Activated naive CD8-positive, alpha-beta T cell treated with anti-CD3 and anti-CD28 coated beads, Interleukin-2, amount 50 U/mL, for 24 hours (primary cell): ENCODE measurements around the gene NRN1L.
A peak's percentile ranks its signal among the peaks of the same experiment; 100 is the strongest.

ENCODE experiments used
- ATAC-seq: fragments of 150-1000 bp; cut with Tn5 transposase; one replicate; pipeline ENCODE4 v1.10.0; 2021
- DNase-seq: peaks from one replicate; pipeline ENCODE4 v3.0.0; 2021
- H3K27ac Mint-ChIP-seq: one replicate; pipeline ENCODE4 v1.8.0; 2021; ENCODE audit warnings: mild to moderate bottlenecking, mixed read lengths
- H3K27me3 Mint-ChIP-seq: one replicate; pipeline ENCODE4 v1.8.0; 2021; ENCODE audit warnings: mixed read lengths
- H3K36me3 Mint-ChIP-seq: one replicate; pipeline ENCODE4 v1.8.0; 2021; ENCODE audit warnings: low read depth, mixed read lengths
- H3K4me1 Mint-ChIP-seq: one replicate; pipeline ENCODE4 v1.8.0; 2021; ENCODE audit warnings: mixed read lengths
- H3K4me3 Mint-ChIP-seq: one replicate; pipeline ENCODE4 v1.8.0; 2021; ENCODE audit warnings: mild to moderate bottlenecking, moderate library complexity, mixed read lengths
- H3K9me3 Mint-ChIP-seq: one replicate; pipeline ENCODE4 v1.8.0; 2021; ENCODE audit warnings: mixed read lengths

The NRN1L gene

GRCh38 chr16:67883872-67884261 is 818 bp upstream of the NRN1L start:
- Mint-ChIP-seq H3K9me3 (no peaks in the 10 kb centered on the region), H3K27ac (no peak overlapping the region), H3K36me3 (peaks cover 6% of the 10 kb centered on the region), H3K27me3 (no peaks in the 10 kb centered on the region), H3K4me1 (no peaks in the 10 kb centered on the region), H3K4me3 (no peak overlapping the region)
- peak; percentile 81 for DNase-seq
- peak; percentile 67 for ATAC-seq

- Mint-ChIP-seq H3K36me3 (peaks cover 5% of the 10 kb centered on the region), H3K4me3 (no peak overlapping the region), H3K9me3 (no peaks in the 10 kb centered on the region), H3K27me3 (no peaks in the 10 kb centered on the region), H3K4me1 (no peaks in the 10 kb centered on the region), H3K27ac (peak overlapping the region; percentile 64)
- DNase-seq (no peak), ATAC-seq (no peak)
Measured at GRCh38 chr16:67885545-67885944, 860 bp downstream of the NRN1L start.

- DNase-seq = no peak
- H3K27me3 Mint-ChIP-seq = no peaks in the 10 kb centered on the region
- no peak overlapping the region for H3K4me3 Mint-ChIP-seq
- H3K4me1 Mint-ChIP-seq = no peaks in the 10 kb centered on the region
- no peak for ATAC-seq
- peaks cover 5% of the 10 kb centered on the region for H3K36me3 Mint-ChIP-seq
- H3K9me3 Mint-ChIP-seq = no peaks in the 10 kb centered on the region
- H3K27ac Mint-ChIP-seq = peak overlapping the region; percentile 64
Measured at GRCh38 chr16:67885976-67886375, 1.3 kb downstream of the NRN1L start.

- ATAC-seq = no peak
- peaks cover 5% of the 10 kb centered on the region for H3K36me3 Mint-ChIP-seq
Measured at GRCh38 chr16:67886387-67886786, 1.7 kb downstream of the NRN1L start.

GRCh38 chr16:67888331-67888730 is 3.6 kb downstream of the NRN1L start:
- no peak for ATAC-seq
- H3K36me3 Mint-ChIP-seq = peaks cover 3% of the 10 kb centered on the region
- no peak for DNase-seq
- H3K27ac Mint-ChIP-seq = no peak overlapping the region
- no peaks in the 10 kb centered on the region for H3K9me3 Mint-ChIP-seq
- peaks cover 8% of the 10 kb centered on the region for H3K4me1 Mint-ChIP-seq
- H3K4me3 Mint-ChIP-seq = no peak overlapping the region
- H3K27me3 Mint-ChIP-seq = no peaks in the 10 kb centered on the region

More at GRCh38 chr16:67886387-67886786, 1.7 kb downstream of the NRN1L start:
- H3K4me3 Mint-ChIP-seq = no peak overlapping the region
- DNase-seq = no peak
- H3K4me1 Mint-ChIP-seq = no peaks in the 10 kb centered on the region
- no peaks in the 10 kb centered on the region for H3K27me3 Mint-ChIP-seq
- no peaks in the 10 kb centered on the region for H3K9me3 Mint-ChIP-seq
- no peak overlapping the region for H3K27ac Mint-ChIP-seq

- peaks cover 36% of the 10 kb centered on the region for H3K4me1 Mint-ChIP-seq
- H3K4me3 Mint-ChIP-seq = peak overlapping the region; percentile 80
- DNase-seq (no peak), ATAC-seq (no peak)
- peak overlapping the region; percentile 63 for H3K27ac Mint-ChIP-seq
- H3K36me3 Mint-ChIP-seq = peaks cover 5% of the 10 kb centered on the region
- no peaks in the 10 kb centered on the region for H3K9me3 Mint-ChIP-seq
- H3K27me3 Mint-ChIP-seq = no peaks in the 10 kb centered on the region
Measured at GRCh38 chr16:67892375-67892774, 7.7 kb downstream of the NRN1L start.

- Mint-ChIP-seq H3K36me3 (peaks cover 5% of the 10 kb centered on the region), H3K9me3 (no peaks in the 10 kb centered on the region), H3K27me3 (no peaks in the 10 kb centered on the region), H3K27ac (peak within 1 kb of the TSS; percentile 92), H3K4me3 (peak within 1 kb of the TSS; percentile 94), H3K4me1 (peaks cover 36% of the 10 kb centered on the region)
- DNase-seq = peak; percentile 96
- peak; percentile 99 for ATAC-seq
Measured at GRCh38 chr16:67892899-67893742, 8.4 kb downstream of the NRN1L start, which contains the start of gene PSKH1. Gene PSKH1, plus strand, starts transcription at chr16:67893254. Its CDS starts 15,496 bp downstream, at chr16:67908750.

GRCh38 chr16:67893743-67894399 is 9.2 kb downstream of the NRN1L start:
- ATAC-seq = no peak
- no peak for DNase-seq
- Mint-ChIP-seq H3K27me3 (no peaks in the 10 kb centered on the region), H3K4me3 (peak overlapping the region; percentile 94), H3K9me3 (no peaks in the 10 kb centered on the region), H3K4me1 (peaks cover 36% of the 10 kb centered on the region), H3K36me3 (peaks cover 5% of the 10 kb centered on the region), H3K27ac (peak overlapping the region; percentile 92)

- peaks cover 36% of the 10 kb centered on the region for H3K4me1 Mint-ChIP-seq
- no peak overlapping the region for H3K27ac Mint-ChIP-seq
- H3K9me3 Mint-ChIP-seq = no peaks in the 10 kb centered on the region
- no peak overlapping the region for H3K4me3 Mint-ChIP-seq
- H3K27me3 Mint-ChIP-seq = no peaks in the 10 kb centered on the region
- no peak for DNase-seq
- H3K36me3 Mint-ChIP-seq = peaks cover 5% of the 10 kb centered on the region
- ATAC-seq = no peak
Measured at GRCh38 chr16:67897231-67897630, 12.5 kb downstream of the NRN1L start.

GRCh38 chr16:67901734-67902133 is 17.0 kb downstream of the NRN1L start:
- Mint-ChIP-seq H3K4me3 (no peak overlapping the region), H3K27ac (no peak overlapping the region), H3K27me3 (no peaks in the 10 kb centered on the region), H3K4me1 (peaks cover 6% of the 10 kb centered on the region), H3K9me3 (no peaks in the 10 kb centered on the region), H3K36me3 (peaks cover 2% of the 10 kb centered on the region)
- no peak for DNase-seq
- no peak for ATAC-seq

GRCh38 chr16:67902831-67903230 is 18.1 kb downstream of the NRN1L start:
- Mint-ChIP-seq H3K9me3 (no peaks in the 10 kb centered on the region), H3K4me3 (no peak overlapping the region), H3K4me1 (peaks cover 5% of the 10 kb centered on the region), H3K36me3 (peaks cover 2% of the 10 kb centered on the region), H3K27me3 (no peaks in the 10 kb centered on the region), H3K27ac (no peak overlapping the region)
- DNase-seq (no peak), ATAC-seq (no peak)

- ATAC-seq = peak; percentile 51
- peaks cover 9% of the 10 kb centered on the region for H3K36me3 Mint-ChIP-seq
- H3K9me3 Mint-ChIP-seq = no peaks in the 10 kb centered on the region
- DNase-seq = no peak
- peaks cover 23% of the 10 kb centered on the region for H3K4me1 Mint-ChIP-seq
- H3K27me3 Mint-ChIP-seq = no peaks in the 10 kb centered on the region
- H3K27ac Mint-ChIP-seq = peak overlapping the region; percentile 61
- no peak overlapping the region for H3K4me3 Mint-ChIP-seq
Measured at GRCh38 chr16:67907397-67908180, 22.9 kb downstream of the NRN1L start.

- Mint-ChIP-seq H3K36me3 (peaks cover 9% of the 10 kb centered on the region), H3K27ac (no peak overlapping the region), H3K27me3 (no peaks in the 10 kb centered on the region), H3K4me3 (no peak overlapping the region), H3K4me1 (peaks cover 23% of the 10 kb centered on the region), H3K9me3 (no peaks in the 10 kb centered on the region)
- DNase-seq (no peak), ATAC-seq (no peak)
Measured at GRCh38 chr16:67909056-67909742, 24.5 kb downstream of the NRN1L start.

- no peak overlapping the region for H3K4me3 Mint-ChIP-seq
- H3K9me3 Mint-ChIP-seq = no peaks in the 10 kb centered on the region
- H3K27me3 Mint-ChIP-seq = no peaks in the 10 kb centered on the region
- peaks cover 23% of the 10 kb centered on the region for H3K4me1 Mint-ChIP-seq
- H3K27ac Mint-ChIP-seq = no peak overlapping the region
- H3K36me3 Mint-ChIP-seq = peaks cover 9% of the 10 kb centered on the region
- DNase-seq (no peak), ATAC-seq (peak; percentile 80)
Measured at GRCh38 chr16:67910158-67910557, 25.5 kb downstream of the NRN1L start.
